GM21447 (cell line): Measurements from ENCODE around the gene SVIP.

ENCODE experiments used
- ATAC-seq: cut with Tn5 transposase; IDR thresholded peaks from one replicate; pipeline ENCODE4 v1.9.1; 2021; ENCODE audit not compliant: unreplicated experiment

The SVIP gene, protein sequence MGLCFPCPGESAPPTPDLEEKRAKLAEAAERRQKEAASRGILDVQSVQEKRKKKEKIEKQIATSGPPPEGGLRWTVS

DNA sequence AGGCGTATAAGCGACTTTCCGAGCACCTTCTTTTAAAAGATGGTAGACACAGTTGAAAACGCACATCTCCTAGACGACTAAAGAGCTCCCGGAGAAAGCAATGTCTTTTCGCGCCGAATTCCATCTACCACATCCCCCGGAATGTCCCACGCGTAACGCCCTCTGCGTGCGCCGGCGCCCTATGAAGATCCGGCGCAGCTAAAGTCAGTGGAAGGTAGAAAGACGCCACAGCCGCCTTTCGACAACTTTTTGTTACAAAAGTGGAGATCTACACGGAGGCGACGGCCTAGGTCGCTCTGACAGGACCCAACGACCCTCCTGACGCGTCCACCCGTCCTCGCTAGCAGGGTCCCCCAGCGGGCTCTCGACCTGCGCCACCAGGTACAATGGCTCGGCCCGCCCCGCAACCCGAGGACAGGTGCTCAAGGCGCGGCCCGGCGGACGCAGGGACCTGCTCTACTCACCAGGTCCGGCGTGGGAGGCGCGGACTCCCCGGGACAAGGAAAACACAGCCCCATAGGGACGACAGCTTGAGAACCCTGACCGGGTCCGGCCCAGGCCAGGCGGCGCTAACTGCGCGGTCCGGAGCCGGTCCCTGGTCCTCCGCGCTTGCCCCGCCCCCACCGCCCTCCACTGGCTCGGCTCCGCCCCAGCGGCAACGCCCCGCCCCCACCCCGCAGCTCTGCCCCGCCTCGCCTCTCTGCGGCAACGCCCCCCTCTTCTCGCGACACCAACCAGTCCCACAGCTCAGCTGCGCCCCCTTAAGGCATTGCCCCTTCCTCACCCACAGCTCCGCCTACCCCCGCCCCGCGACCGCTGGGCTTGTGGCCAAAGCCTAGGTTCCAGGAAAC is at the start of gene SVIP:
TSS of gene SVIP (minus strand) at position 571 of the 851 bp plus-strand sequence. CDS start at position 518, 53 bp downstream.
- peak; percentile 97 for ATAC-seq

DNA sequence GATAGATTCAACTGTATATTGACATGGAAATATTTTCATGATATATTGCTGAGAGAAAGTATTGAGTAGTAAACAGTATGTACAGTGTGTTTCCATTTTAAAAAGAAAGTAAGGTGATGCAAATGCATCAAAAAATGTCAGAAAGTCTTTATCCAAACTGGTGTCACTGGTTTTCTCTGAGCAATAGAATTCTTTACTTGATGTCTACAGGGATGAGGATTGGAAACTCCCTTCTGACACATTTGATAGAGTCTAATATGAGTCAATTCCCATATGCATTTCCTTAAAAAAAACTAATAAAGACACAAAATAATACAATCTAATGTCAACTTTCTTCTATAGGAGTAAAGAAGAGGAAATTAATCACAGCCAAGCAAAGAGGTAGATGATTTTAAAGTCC is 49.0 kb upstream of the SVIP start:
- no peak for ATAC-seq

DNA sequence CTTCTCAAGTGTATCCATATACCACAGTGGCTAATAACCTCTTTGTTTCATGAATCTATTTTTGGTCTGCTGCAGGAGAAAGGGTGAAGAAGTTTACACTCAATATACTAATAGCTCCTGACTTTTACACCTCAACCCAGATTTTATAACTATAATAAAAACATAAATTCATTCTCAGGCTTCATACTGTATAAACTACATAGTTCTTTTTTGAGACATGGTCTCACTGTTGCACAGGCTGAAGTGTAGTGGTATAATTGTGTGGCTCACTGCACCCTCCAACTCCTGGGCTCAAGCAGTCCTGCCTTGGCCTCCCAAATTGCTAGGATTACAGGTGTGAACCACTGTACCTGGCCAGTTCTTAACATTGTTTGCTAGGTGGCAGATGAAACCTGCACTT is 48.4 kb upstream of the SVIP start:
- ATAC-seq: no peak

DNA sequence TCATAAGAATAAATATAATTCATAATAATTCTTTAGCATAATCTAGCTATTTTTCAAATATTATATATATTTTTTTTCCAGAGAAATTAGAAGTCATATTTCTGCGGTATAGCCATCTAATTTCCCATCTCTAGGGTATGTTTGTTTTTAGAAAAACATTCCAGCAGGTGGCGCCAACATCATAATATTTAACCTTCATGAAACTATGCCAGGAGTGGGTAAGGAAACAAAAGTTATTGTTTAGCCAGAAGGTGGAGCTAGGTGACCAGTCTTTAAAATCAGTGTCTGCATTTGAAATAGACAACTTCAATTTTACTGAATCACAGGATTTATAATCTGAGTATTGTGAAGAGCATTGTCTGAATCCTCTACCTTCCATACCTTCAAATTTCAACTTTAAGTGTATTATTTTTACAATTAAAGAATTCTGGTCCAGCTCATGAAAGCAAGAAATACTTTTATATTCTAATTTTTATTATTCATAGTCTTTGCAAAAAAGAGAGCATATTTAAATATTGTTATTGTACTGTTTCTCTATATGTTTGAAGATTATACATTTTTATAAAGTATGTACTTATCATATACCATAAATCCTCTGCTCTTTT is 46.4 kb upstream of the SVIP start:
- peak; percentile 98 for ATAC-seq

DNA sequence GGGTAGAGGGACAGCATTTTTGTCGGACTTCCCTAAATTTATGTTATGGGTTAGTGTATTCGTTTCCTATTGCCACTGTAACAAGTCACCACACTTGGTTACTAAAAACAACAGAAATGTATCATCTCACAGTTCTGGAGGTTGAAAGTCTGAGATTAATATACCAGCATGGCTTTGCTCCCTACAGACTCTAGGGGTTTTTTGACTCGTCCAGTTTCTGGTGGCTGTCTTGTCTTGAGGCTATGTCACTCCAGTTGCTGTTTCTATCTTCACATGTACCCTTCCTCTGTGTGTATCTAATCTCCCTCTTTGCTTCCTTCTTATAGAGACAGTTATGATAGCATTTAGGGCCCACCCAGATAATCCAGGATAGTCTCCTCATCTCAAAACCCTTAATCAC is 39.7 kb upstream of the SVIP start:
- no peak for ATAC-seq

DNA sequence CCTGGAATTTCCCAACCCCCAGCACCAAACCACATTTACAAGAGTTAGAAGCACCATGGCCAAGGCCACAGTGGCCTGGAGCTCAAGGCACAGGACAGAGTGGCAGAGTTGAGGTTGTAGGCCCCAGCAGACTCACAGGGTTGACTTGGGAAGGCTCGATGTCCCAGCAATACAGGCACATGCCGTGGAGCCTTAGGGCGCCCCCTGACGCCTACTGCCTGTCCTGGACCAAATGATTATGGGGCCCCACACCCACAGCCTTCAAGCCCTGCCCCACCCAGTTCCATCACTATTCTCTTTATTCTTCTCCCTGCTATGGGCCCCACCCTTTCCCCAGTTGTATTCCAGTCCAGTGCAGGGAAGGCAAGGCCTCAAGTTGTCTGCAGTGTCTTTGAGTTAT is 30.6 kb upstream of the SVIP start, which contains the start of gene CCDC179:
TSS of gene CCDC179 (minus strand) at position 234 of the 400 bp plus-strand sequence. CDS start at position 181, 53 bp downstream.
- no peak for ATAC-seq

DNA sequence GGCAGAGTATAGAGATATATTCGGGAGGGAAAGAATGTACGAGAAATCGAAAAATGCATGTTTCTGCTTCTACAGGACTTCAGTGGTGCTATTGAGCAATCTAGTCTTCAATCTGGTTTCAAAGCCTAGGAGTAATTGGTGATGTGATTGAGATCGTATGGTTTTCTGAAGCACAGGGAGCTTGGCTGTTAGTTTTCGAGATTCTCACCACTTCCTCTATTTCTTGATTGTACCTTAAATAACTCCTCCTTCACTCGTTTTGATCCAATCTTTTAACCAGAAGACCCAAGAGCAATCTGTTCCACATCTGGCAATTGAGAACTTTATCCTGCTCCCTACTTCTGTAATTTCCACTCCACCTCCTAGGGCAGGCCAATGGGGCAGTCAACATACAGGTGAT is 30.2 kb upstream of the SVIP start:
- ATAC-seq: no peak

DNA sequence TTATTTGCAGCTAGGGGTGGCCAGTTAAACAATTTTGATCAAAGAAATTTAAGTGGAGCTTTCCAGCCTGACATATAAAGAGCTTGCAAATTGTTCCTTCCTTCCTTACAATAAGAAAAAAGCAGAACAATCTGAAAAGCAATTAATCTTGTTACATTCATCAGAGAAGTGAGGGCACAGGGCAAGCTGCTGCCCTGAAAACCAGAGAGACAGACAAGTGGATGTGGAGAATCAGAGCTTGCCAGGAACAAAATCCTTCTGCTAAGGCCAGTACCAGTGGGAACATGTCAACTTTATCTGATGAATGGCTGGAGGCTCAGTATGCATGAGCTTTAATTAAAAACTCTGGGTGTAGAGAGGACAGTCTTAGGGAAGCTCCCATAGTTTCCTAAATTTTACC is 21.9 kb upstream of the SVIP start:
- no peak for ATAC-seq

DNA sequence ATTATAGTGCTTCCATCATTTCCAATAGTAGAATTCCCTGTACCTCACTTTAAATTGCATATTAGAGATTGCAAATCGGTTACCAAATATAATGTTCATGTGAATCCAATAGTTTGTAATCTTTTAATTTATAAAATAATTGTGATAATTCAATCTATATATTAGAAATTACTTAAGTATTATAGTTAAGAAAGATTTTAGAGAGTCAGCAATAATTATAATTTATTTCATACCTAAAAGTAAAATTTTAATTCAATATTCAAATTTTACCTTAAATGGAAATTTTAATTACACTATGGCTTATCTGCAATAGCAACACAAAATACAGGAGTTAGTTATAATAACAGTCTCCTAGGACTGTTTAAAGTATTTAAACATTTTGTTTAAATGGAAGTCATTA is 17.1 kb upstream of the SVIP start:
- ATAC-seq: no peak

DNA sequence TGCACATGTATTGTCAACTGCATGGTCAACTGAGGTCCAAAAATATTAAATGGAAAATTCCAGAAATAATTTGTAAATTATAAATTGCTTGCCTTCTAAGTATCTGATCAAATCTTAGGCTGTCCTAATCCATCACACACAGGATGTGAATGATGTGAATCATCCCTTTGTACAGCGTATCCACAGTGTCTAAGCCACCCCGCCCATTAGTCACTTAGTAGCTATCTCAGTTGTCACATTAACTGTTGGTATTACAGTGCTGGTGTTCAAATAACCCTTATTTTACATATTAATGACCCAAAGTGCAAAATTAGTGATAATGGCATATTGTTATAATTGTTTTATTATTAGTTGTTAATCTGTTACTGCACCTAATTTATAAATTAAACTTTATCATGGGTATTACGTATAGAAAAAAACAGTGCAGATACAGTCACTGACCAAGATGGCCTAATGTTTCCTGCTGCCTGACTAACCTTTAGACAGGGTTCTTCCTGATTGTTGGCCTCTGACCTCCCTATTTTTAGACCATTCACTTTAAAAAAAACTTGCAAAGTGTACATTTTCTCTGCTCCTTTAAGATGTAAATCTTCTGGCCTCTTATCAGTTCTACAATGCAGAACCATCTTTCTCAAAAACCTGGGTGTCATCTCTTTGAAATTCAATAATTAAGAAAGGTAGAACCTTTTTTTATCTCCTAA is 2.9 kb upstream of the SVIP start:
- no peak for ATAC-seq

DNA sequence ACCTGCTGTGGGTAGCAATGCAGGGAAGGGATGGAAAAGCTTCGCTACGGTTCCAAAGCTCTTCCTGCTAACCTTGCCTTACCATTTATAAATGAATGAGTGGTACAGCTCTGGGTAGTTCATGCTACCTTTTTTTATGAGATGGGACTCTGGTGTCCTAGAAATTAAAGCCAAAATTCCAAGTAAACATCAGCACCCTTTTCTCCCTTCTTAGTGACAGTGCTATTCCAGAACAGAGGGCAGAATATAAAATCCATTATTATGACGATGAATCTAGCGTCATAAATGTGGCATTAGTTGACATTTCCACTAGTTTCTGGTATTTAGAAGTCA is 447 bp upstream of the SVIP start:
- no peak for ATAC-seq

DNA sequence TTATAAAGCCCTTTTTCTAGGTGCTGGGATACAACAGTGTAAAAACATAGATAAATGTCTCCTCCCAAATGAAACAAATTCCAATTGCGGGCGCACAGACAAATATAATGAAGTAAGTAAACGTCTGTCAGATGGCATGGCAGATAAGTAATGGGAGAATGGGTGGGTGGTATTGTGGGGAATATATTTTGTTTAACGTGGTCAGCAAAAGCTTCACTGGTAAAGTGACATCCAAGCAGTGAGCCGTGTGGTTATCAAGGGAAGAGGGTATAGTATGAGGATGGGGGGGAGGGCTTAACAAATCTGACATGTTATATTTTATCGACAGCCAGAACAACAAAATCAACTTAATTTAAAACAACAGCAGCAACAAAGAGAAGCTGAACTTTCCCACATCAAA is 1.2 kb downstream of the SVIP start:
- ATAC-seq: no peak

DNA sequence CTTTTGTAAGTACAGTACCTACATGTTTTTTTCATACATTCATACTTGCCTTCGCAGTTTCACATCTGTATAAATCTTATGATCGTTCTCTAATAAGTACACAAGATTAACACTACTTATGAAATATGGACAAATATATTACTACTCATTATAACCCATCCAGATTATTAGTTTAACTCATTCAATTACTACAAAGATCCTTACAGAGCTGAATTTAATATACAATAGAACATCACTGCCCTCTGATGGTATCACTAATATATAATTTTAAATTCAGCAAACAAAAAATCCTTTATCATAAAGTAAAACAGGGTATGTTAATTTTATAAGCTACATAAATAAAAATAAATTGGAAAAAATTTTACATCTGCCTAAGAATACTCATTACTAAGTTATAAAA is 7.4 kb downstream of the SVIP start:
- ATAC-seq: no peak

DNA sequence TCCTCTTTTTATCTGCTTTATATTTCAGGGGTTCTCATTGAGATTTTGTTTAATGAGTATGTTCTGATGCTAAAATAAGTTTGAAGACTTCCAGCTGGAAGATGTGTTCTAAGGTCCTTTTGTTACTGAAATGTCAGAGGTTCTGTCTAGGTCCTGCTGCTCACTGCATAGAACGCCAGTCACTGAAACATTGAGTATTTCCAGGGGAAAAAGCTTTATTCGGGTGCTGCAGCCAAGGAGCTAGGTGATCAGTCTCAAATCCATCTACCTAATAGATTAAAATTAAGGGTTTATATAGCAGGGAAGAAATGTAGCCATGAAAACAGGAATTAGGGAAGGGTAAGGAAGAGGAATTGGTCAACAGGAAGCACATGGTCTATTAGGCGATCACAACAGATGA is 19.7 kb downstream of the SVIP start:
- ATAC-seq: no peak

DNA sequence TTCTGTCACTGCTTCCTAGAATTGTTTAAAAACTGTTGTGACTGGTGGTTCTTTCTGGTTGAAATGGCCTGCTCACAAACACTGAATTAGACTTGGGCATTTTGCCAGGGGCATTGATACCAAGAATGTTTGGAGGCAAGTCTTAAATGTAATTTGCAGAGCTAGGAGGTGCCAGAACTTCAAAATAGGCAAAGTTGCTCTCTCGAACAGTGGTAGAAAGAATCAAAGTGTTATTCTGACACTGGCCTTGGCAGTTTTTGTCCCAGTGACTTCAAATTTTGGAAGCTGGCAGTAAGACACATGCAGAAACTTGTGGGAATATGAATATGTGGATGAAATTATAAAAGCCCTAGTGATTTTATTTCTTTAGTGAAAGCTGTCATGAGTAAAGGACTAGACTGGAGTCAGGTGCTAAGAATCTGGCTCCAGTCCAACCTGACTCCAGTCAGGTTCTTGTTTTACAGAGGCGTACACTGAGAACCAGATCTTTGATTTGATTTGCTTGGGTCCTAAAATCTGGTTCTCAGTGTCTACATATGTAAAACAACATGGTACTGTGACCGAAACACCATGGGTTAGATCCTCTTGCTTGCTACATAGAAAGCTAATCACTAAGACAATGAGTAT is 20.9 kb downstream of the SVIP start:
- peak; percentile 16 for ATAC-seq

DNA sequence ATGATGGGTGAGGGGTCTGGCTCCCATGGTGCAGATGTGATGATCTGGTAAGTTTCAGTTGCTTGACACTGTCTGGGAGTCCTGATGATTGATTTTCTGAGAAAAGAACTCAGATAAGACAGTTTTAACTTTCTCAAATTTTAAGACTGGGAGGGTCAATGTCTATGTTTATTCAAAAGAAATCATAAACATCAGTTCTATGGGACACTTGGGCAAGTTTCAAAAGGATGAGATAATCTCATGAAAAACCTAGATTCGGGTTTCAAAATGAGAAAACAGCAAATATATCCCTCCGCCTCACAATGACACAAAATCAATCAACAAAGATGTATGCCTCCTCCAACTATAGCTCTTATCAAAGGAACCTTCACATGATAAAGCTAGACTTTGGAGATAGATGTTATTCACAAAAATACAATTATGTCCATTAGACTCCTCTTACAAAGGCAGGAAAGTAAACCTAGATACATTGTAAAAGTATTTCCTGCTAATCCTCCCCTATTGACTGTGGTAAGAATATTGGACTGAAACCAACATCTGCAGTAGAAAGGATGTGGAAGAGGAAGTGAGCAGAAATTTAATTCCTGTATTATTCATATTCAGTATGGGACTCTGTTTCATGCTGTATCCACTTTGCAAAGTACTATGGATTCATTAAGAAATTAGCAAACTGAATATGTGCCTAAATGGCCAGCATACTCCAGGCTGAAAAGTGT is 21.6 kb downstream of the SVIP start:
- peak; percentile 95 for ATAC-seq

DNA sequence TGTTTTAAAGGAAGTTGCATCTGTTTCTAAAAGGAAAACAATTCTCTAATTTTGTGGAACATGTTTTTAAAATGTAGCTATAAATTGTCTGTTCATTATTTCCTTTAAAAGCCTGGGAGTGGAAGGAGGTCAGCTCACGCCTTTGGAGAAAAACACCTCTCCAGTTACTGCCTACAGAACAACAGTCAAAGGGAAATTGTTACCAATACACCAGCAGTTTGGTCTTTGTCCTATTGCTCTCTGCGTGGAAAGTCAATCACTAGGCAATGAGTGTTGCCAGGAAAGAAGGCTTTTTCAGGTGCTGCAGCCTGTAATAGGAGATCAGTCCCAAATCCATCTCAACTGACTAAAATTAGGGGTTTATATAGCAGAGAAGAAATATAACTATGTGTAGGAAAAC is 22.2 kb downstream of the SVIP start:
- no peak for ATAC-seq

DNA sequence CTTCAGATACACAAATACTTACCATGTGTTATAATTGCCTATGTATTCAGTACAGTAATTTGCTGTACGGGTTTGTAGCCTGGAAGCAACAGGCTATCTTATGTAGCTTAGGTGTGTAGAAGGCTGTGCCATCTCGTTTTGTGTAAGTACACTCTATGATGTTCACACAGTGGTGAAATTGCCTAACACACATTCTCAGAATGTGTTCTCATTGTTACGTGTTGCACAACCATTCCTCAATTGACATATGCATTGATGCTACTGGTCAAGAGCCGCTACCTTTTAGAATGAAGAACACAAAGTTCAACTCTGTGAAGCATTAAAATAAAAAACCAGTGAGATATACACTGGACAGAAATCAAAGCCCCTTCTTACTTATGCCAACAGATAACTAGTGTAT is 26.7 kb downstream of the SVIP start:
- ATAC-seq: no peak

DNA sequence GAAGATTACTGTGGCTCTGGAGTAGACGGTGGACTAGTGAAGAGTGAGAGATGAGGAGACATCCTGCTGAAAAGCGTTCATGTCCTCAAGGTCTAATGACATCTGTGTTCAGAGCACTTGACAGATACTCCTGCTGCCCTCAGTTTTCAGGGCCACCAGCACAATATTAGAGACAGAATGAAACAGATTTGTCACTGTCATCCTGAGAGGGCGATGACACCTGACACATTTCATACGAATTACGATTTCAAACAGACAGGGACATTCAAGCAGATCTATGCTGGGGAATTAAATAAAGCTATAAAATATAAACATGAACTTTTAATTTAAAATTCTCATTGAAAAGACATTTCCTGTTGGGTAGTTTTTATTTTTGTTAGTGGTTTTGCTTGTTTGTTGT is 29.1 kb downstream of the SVIP start:
- ATAC-seq: no peak

DNA sequence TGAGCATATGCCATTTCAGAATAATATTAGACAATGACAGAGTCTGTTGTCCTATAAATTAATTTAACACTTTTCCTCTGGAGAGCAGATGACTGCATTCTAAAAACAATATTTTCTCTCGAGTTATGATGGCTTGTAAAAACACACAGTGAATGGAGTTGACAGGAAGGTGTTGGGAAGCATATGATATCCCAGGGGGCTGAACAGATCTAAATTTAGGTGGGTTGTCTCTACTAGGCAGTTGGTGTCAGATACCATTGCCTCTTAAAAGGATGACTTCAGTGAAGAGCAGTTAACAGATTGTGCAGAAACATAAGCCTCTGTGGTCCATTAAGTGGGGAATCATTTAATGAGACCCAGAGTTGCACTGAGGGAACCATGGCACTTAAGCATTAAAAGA is 30.7 kb downstream of the SVIP start:
- no peak for ATAC-seq

DNA sequence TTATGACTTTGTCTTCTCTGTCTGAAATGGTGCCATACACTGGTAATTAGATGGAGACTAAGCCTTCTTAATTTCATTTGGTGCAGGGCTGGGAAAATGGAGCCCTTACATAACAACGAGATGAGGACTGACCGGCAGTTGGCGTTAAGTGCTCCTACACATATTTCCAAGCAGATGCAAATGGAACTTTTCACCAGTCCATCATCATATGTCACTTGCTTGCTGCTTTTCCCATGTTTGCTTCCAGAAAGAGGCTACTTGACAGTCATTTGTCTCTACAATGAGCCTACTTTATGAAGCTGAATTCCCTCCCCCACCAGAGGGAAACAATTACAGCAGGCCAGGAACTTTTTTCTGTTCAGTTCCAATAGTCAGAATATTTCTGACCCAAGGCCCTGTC is 32.6 kb downstream of the SVIP start:
- no peak for ATAC-seq
